HG02870 (cell line): ENCODE data around the gene GTF3C5.
"Not testable (repeated sequence)": the region's sequence is repeated elsewhere in the genome, so short reads cannot be mapped to it uniquely, and the experiment has no call there.

Experiments
- ATAC-seq: cut with Tn5 transposase; IDR thresholded peaks from one replicate; pipeline ENCODE4 v1.9.1; 2021; ENCODE audit warnings: mild to moderate bottlenecking, moderate library complexity; ENCODE audit not compliant: unreplicated experiment

GTF3C5 gene

GRCh38 chr9:132995879-132996278 lies 34.9 kb upstream of the GTF3C5 start:
- ATAC-seq, result no peak

- ATAC-seq, result no peak
These were observed 34.3 kb upstream of the GTF3C5 start for GRCh38 chr9:132996526-132996925.

GRCh38 chr9:132997591-132997990 lies 33.2 kb upstream of the GTF3C5 start:
- no peak for ATAC-seq

- not testable (repeated sequence) for ATAC-seq
These were observed 32.6 kb upstream of the GTF3C5 start for GRCh38 chr9:132998221-132998620.

GRCh38 chr9:132998831-132999635 lies 31.8 kb upstream of the GTF3C5 start:
- ATAC-seq, result no peak

GRCh38 chr9:133002147-133003070 lies 28.4 kb upstream of the GTF3C5 start:
- ATAC-seq, result no peak

- ATAC-seq, result no peak
These were observed 27.7 kb upstream of the GTF3C5 start for GRCh38 chr9:133003071-133003461.

GRCh38 chr9:133003671-133004090 lies 27.1 kb upstream of the GTF3C5 start:
- no peak for ATAC-seq

GRCh38 chr9:133004091-133004998 lies 26.5 kb upstream of the GTF3C5 start:
- ATAC-seq, result no peak

- ATAC-seq, result no peak
These were observed 25.6 kb upstream of the GTF3C5 start for GRCh38 chr9:133004999-133005760.

- no peak for ATAC-seq
These were observed 24.8 kb upstream of the GTF3C5 start for GRCh38 chr9:133005957-133006356.

- no peak for ATAC-seq
These were observed 24.0 kb upstream of the GTF3C5 start for GRCh38 chr9:133006731-133007352.

GRCh38 chr9:133008406-133008805 lies 22.4 kb upstream of the GTF3C5 start:
- ATAC-seq, result no peak

- ATAC-seq, result no peak
These were observed 22.0 kb upstream of the GTF3C5 start for GRCh38 chr9:133008824-133009223.

GRCh38 chr9:133009906-133010582 lies 20.8 kb upstream of the GTF3C5 start:
- ATAC-seq, result no peak

GRCh38 chr9:133014696-133015095 lies 16.1 kb upstream of the GTF3C5 start:
- ATAC-seq, result no peak

GRCh38 chr9:133023117-133023890 lies 7.5 kb upstream of the GTF3C5 start:
- ATAC-seq, result no peak

GRCh38 chr9:133026426-133026825 lies 4.4 kb upstream of the GTF3C5 start:
- no peak for ATAC-seq
